HG02571 (cell line): ENCODE measurements around the gene ZDHHC14.
"Not testable (repeated sequence)": the region's sequence is repeated elsewhere in the genome, so short reads cannot be mapped to it uniquely, and the experiment has no call there.

Experiments used
- ATAC-seq: cut with Tn5 transposase; IDR thresholded peaks from one replicate; pipeline ENCODE4 v1.9.1; 2021; ENCODE audit warnings: mild to moderate bottlenecking, moderate library complexity; ENCODE audit not compliant: unreplicated experiment

Gene ZDHHC14

DNA sequence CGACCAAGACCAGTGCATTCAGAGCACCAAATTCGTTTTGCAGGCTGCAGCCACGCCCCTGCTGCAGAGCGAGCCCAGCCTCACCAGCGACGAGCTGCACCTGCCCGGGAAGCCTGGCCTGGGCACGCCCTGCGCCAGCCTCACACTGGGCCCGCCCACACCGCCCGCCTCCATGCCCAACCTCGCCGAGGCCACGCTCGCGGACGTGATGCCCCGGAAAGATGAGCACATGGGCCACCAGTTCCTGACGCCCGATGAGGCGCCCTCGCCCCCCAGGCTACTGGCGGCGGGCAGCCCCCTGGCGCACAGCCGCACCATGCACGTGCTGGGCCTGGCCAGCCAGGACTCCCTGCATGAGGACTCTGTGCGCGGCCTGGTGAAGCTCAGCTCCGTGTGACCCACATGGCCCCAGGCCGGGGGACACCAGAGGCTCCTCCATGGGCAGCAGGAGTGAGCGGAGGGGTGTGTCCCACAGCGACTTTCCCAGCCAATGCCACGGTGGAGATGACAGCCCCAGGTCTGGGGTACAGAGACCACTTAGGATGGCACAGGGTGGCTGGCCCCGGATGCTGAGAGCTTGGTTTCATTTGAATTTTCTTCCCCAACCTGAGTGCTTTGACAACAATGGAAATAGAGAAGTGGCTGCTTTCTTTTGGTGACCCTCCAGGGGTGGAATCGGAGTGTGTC lies 291.9 kb downstream of the ZDHHC14 start:
- no peak for ATAC-seq

DNA sequence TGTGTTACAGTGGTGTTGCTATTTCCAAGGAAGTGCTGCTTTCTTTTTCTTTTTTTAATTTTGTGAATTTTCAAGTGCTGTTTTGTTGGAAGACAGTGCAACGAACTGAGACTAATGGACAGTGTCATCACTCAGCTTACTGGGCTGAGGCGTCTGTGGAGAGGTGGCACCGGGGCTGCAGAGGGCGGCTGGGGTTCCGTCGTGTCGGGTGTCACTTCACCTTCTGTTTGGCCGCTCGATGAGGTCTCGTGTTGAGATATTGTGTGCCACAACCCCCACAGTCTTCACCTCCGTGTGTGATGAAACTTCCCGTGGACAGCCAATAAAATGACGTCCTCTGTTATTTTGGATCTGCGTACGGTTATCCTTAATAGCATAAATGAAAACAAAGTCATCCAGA lies 292.6 kb downstream of the ZDHHC14 start:
- no peak for ATAC-seq

DNA sequence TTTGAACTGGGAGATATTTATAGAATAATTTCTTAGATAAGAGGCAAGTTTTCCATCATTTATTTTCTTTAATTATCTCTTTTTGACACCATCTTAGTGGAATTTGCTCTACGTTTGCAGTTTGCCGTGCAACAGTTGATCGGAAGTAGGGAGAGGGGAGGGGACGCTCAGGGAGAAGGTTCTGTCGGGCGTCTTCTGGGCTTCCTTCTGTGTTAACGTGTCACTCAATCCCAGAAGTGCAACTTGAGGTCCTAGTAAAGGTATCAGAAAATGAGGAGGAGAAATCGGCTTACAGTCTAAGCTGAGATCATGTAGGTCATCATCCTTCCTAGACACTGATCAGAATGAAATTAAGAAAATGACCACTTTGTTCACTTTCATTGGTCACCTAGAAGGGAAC lies 293.1 kb downstream of the ZDHHC14 start:
- ATAC-seq: no peak

DNA sequence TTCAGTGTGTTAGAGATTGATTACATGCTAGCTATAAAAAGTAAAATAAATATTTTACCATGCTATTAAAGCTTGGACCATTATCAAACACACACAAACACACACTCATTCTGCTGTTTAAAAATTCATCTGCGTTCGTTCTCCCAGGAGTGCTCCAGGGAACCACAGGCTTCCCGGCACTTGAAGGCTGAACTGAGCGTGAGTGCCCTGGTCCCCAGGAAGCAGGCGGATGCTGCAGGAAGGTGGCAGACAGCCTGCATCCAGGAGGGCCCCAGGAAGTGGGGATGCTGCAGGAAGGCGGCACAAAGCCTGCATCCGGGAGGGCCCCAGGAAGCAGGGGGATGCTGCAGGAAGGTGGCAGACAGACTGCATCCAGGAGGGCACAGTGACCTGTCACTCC lies 294.8 kb downstream of the ZDHHC14 start:
- ATAC-seq: no peak

DNA sequence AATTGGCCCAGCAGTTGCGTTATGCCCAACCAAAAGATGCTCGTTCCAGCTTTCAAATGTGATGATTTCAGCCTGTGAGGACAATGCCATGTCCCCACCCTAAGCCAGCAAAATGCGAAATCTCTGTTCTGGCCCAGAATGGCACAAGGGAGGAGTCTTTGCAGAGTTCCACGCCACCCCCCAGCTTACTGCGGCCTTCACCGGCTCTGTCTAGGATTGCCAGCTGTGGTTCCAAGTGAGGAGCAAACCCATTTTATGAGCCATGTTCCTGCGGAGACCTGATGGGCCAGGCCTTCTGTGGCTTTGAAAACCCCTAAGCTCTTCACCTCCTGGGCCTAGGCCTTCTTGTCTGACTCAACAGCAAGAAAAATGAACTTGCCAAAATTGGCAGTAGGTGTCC lies 295.3 kb downstream of the ZDHHC14 start:
- no peak for ATAC-seq

DNA sequence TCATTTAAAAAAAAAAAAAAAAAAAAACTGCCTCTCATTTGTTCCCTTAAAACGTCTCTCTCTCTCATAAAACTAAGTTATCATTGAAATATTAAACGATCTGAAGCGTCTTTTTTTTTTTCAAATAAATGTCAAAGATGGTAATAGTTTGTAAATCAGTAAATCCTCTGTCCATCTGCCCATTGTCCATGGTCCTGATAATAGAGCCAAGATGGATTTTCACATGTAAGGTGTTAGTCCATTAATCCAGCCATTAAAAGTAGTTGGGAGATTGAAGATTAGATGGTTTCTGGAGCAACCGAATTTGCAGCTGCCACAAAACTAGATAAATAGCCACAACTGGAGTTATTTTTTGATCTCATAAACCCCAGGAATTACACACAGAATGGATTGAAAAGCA lies 296.2 kb downstream of the ZDHHC14 start:
- no peak for ATAC-seq

DNA sequence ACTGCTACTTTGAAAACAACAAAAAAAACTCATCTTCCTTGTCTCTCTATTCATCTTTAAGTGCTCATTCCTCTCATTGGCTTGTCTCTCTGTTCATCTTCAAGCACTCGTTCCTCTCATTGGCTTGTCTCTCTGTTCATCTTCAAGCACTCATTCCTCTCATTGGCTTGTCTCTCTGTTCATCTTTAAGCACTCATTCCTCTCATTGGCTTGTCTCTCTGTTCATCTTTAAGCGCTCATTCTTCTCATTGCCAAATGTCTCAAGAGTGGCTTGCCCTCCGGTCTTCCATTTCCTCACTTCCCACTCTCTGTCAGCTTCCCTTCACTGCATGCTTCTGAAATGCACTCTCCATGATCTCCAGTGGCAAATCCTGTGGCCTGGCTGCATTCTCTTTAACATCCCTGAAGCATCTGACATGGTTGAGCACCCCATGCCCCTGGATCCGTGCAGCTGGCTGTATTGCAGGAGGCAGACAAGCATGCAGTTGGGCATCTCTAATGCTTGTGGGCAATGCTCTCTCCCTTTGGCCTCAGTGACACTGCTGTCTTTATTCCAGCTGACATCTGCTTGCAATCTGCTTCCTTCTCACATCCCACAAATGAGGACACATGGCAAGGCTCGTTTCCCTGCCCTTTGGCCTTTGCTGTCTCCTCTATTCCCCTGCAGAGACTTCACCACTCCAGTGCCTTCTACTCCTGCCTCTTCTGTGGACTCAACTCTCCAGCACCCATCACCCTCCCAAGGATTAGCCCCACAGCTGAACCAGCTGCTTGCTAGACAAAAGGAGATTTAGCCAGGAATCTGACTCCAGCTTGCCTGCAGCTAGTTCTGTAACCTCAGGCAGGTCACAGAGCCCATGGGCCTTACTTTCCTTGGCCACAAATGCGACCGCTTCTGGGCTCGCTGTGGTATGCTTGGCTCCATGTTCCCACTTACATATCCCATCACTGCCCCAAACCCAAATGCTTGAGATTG lies 298.9 kb downstream of the ZDHHC14 start:
- no peak for ATAC-seq

DNA sequence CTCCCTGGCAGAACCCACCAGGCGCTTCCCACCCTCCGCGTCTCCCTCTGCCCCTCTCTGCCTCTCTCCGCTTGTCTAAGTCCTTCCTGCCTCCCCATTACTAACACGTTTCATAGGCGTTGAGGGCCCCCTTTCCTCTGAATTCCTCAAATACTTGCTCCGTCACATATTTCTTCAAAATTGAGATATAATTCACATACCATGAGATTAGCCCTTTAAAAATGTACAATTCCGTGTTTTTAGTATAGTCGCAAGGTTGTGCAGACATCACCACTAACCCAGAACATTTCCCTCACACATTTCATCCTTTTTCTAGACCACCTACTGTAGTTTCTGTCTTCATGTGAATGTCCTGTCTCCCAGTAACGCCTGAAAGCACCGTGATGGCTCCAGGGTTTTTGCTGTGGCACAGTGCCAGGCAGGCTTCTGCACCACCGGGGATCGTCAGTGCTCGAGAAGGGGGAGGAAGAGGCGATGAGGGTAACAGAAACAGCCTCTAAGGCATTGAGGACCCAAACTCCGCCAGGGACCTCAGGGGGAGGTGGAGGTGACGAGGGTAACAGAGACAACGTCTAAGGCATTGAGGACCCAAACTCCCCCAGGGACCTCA lies 300.2 kb downstream of the ZDHHC14 start:
- ATAC-seq: no peak

DNA sequence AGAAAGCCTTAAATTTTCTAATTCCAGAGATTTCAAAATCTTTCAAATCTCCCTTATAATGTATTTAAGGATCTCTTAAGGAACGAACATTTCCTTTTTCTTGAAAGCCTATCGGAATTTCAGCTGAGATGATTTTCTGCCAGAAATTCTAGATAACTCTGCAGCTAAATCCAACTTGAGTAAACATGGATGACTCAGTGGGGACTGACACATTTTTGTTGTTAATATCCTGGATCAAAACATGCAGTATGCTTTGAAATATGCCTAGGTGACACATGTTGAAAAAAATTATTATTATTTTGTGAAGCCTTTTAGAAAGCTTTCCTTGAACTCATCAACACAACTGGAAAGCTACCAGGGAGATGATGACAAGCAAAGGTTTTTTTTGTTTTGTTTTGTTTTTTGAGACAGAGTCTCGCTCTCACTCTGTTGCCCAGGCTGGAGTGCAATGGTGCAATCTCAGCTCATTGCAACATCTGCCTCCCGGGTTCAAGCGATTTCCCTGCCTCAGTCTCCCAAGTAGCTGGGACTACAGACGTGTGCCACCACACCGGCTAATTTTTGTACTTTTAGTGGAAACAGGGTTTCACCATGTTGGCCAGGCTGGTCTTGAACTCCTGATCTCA lies 302.0 kb downstream of the ZDHHC14 start:
- ATAC-seq: no peak

DNA sequence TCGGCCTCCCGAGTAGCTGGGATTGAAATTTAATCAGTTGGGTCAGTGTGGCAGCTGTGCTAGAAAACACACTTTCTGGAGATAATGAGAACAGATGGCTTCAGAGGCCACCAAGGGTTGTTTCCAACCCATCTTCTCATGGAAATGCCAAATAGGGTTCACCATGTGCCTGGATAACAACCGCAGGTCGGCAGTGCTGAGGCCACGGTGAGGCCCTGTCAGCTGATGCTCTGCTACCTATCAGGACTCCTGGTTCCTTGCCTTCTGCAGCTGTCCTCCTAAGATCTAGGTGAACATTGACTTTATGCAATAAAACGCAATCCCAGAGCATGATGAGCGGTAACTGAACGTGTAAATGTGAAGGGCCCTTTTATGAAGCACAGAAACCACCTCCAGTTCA lies 302.7 kb downstream of the ZDHHC14 start:
- ATAC-seq: no peak

DNA sequence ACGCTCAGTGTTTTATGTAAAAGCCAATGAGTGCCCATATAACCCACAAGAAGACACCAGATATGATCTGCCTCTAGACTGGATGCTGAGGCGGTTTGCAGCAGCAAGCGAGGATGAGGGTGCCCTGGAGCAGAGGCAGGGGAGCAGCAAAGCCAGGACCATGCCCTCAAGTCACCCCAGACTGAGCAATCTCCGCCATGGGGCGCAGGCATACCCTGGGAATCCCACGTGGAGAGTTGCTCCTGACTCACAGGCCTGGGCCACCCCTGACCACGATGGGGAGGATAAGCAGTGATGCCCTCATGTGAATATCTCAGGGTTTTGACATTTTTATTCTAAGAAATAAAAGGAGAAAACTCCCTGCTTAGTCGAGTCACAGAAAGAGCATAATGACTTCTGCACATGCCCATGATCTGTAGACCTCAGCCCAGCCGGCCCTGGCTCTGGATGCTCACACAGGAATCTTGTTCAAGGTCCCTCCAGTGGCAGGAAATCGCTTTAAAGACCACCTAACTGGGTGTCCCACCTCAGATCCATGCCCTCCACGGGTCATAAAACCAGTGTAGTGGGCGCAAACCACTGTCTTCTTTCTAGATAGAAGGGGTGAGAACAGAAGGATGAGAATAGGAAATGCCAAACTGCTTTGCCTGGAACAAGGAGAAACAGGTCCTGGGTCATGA lies 303.8 kb downstream of the ZDHHC14 start:
- ATAC-seq: no peak

DNA sequence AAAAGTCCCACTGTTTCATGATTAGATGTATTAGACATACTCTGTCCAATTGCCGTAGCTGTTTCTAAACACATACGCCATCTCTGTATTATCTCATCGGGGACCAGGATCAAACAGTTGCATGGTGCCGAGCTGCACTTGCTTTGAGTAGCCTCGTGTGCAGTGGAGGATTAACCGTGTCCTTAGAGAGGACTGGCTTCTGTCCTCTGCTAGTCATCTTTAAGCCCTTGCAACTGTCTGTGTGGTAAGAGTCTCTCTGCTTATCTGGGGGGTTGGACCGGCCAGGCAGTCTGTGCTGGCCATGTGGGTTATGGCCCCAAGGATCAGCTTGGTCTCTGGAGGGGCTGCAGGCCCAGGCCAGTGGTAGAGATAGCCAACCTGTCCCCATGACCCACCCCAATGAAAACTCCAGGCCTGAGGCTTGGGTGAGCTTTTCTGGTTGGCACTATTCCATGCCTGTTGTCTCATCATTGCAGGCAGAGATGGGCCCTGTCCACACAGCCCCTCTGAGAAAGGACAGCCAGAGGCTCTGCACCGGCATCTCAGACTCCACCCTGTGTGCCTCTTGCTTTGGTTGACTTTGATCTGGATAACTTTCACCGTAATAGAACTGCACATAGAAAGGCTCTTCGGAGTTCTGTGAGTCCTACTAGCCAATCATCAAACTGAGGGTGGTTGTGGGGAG lies 304.7 kb downstream of the ZDHHC14 start:
- ATAC-seq: no peak

DNA sequence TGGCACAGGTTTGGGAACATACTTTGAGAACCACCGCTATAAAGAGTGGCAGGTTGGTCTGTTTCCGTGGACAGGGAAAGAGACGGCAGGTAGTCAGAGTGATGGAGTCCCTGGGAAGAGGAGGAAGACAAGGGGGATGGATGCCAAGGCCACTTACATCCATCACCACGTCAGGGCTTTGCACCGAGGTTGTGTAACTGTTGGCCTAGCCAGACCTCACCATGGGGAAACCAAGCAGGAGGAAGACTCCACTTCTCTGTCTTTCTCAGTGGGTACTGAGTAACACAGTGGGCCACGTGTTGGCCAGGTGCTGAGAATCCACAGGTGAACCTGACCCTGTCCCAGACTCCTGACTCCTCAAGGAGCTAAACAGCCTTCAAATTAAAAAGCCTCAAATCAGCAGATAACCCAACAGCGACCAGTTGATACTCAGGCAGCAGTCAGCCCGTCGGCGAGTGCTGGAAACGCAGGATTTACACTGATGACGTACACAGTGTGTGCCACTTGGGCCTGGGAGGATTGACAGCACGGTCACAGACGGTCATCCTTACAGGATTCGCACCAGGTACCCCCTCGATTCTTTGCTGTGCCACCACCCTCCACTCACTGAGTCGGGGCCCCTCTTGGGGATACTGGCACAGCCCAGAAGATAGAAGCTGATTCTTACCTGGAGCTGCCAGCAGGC lies 307.4 kb downstream of the ZDHHC14 start:
- no peak for ATAC-seq

DNA sequence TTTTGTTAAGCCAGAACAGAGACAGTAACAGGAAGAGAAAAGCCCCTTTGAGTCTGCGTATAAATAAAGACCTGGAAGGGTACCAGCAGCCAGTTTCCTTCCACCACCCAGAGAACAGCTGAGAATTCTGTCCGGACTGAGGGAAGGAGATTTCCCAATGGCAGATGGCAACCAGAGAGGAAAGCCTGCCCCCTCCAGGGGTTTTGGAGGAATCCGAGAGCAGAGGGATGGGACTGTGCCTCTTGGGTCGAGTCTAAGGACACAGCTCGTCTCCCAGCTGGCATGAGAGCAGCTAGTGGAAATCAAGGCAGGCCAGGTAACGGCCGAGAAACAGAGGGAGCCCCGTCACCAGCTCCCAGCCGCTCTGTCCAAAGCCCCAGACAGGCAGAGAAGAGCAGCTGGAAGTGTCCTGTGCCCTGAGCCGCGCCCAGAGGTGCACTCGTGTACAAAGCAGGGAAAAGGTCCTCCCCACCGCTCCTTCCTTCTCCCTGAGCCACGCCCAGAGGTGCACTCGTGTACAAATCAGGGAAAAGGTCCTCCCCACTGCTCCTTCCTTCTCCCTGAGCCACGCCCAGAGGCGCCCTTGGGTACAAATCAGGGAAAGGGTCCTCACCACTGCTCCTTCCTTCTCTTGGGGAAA lies 308.1 kb downstream of the ZDHHC14 start:
- no peak for ATAC-seq

DNA sequence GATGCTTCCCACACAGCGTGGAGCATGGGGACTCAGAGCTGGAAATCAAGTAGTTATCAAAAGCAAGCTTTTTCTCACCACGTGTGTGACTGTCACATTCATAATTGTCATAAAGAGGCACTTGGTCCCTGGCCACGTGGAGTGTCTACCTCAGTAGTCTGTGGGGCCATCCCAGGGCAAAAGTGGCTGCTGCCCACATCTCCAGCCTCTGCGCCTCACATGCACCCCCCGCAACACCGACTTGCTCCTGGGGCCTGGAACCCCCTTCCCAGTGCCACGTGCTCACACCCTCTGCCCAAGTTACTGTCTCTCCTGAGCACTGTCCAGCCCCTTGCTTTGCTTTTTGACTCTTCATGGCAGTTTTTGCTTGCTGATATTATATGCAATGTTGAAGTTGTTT lies 308.9 kb downstream of the ZDHHC14 start:
- ATAC-seq: no peak

DNA sequence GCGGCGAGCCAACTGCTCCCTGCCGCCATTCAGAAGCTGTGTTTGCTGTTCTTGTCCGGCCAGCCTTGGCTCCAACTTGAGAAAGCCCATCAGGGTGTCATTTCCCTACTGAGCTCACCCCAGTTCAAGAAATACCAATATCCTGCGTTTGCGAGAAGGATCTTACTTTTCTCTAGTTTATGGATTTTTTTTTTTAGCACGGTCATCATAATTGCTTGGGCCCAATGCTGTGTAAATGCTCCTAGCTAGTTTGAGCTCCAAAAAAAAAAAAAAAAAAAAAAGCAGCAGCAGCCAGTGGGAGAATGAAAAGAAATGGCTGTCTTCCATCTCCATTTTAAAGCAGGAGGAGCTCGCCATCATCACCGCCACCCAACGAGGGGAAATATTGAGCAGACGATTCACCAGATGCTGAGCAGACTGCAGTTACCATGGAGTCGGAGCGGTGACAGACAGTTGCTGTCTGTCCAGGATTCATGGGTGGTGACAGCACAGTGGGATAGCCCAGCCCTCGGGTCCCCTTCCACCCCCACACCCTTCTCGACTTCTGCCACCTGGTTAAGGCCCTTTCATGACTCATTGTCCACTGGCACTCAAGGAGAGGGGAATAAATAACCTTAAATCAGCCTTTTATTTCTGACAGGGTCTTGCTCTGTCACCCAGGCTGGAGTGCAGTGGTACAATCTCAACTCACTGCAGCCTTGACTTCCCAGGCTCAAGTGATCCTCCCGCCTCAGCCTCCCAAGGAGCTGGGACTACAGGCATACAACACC lies 309.6 kb downstream of the ZDHHC14 start:
- ATAC-seq: no peak

DNA sequence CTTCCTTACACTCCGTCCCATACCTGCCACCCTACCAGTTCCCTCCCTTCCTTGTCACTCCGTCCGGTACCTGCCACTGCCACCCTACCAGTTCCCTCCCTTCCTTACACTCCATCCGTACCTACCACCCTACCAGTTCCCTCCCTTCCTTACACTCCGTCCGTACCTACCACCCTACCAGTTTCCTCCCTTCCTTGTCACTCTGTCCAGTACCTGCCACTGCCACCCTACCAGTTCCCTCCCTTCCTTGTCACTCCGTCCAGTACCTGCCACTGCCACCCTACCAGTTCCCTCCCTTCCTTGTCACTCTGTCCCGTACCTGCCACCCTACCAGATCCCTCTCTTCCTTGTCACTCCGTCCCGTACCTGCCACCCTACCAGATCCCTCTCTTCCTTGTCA lies 310.6 kb downstream of the ZDHHC14 start:
- not testable (repeated sequence) for ATAC-seq

DNA sequence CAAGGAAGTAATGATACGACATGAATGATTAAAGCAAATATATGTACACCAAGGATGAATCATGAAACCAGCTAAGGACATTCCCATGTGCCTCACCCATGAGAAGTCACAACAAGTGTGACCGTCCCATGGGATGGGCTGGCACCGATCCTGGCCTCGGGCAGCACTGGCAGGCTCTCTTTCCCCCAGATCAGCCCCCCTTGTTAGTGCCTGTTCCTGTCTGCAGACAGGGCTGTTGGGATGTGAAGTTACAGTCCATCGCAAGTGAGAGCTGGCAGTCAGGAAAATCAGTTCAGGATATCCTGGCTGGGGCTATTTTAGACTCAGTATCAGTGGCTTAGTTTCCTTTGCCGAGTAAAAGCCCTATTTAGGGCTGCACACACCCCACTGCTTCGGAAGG lies 312.9 kb downstream of the ZDHHC14 start:
- ATAC-seq: no peak
